Heart left ventricle (tissue), 13 donors: ENCODE measurements around the gene PFN1.

Experiments
- CTCF ChIP-seq, 12 donors: fragments of 200-600 bp; sonication (generic) in 4 of 12; IDR thresholded peaks; one replicate each; pipeline versions ENCODE4 v1.5.0 to v1.8.0; 2018 to 2022; ENCODE audit warnings: antibody characterized with exemption in 12 of 12, mild to moderate bottlenecking in 5 of 12
- POLR2A ChIP-seq, 2 donors: fragments of 450-650 bp; IDR thresholded peaks; one replicate each; pipeline ENCODE4 v1.6.1; 2017; ENCODE audit warnings: antibody characterized with exemption in 2 of 2, mild to moderate bottlenecking in 2 of 2, moderate library complexity in 2 of 2
- donor health status: ischemic (EF 13 %, LVEDD 7.1; RV severe dilation, severe dysfunction).
- donor health status: DM: no; HTN: yes; CAD: no.
- donor health status: DM: no; HTN: no; CAD: no.
- donor health status: ischemic (EF 25% LVEDD 6.9; RV normal size, moderate dysfunction).
- donor health status: ischemic (EF 25% LVEDD 5.7; RV mildly dilated, moderate dysfunction).
- donor health status: ischemic (EF 35%, LVEDD 5.7; RV mildly dilated, moderate dysfunction).
- donor health status: nonischemic (EF 11% LVEDD 7.7; RV severe dilation, severe dysfunction).
- donor health status: DM: yes; HTN: yes; CAD: no.
- donor health status: PGD.
- donor health status: ischemic (EF 29% LVEDD 5.4; RV normal size, mild dysfunction).
- donor health status: nonischemic (EF 23%, LVEDD 6.1; RV moderate dilation, normal function).

DNA sequence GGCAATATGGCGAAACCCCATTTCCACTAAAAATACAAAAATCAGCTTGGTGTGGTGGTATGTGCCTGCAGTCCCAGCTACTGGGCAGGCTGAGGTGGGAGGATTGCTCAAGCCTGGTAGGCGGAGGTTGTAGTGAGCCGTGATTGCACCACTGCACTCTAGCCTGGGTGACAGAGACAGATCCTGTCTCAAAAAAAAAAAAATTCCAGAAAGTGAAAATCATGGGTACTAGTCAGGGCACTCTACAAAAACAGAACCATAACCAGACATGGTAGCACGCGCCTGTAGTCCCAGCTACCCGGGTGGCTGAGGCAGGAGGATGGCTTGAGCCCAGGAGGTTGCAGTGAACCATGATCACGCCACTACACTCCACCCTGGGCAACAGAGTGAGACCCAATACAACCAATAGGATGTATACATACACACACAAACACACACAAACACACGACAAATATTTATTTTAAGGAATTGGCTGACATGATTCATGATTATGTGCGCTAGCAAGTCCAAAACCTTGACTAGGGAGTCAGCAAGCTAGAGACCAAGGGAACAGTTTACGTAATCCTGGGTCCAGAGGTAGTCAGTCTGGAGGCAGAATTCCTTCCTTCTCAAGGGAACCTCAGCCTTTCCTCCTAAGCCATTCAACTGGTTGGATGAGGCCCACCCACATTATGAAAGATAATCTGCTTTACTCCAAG is 27.8 kb downstream of the PFN1 start:
- TF ChIP-seq CTCF (IDR thresholded peaks at IDR 0.05), result no peak
- no peak for TF ChIP-seq POLR2A (IDR thresholded peaks at IDR 0.05)
